ENCODE results near the gene CAPS2.
"Not testable (repeated sequence)": the region's sequence is repeated elsewhere in the genome, so short reads cannot be mapped to it uniquely, and the experiment has no call there.

Gene CAPS2

GRCh38 chr12:75361408-75361807 lies 31.3 kb upstream of the CAPS2 start:
- Histone ChIP-seq H3K27me3 (replicated peaks; ENCODE audit: control insufficient read depth, insufficient read depth, low read length) (no peaks in the 10 kb centered on the region), H3K36me3 (ENCODE audit: control insufficient read depth, insufficient read depth, low read length) (no peaks in the 10 kb centered on the region), H3K4me3 (replicated peaks; ENCODE audit: low read depth, low read length) (no peak overlapping the region)
- DNase-seq (ENCODE audit: extremely low read depth, insufficient read length): no peak
- no peak for TF ChIP-seq CTCF (IDR thresholded peaks at IDR 0.05; ENCODE audit: insufficient read depth, low read length, poor library complexity, severe bottlenecking)

- Histone ChIP-seq H3K36me3 (ENCODE audit: control insufficient read depth, insufficient read depth, low read length) (no peaks in the 10 kb centered on the region), H3K4me3 (replicated peaks; ENCODE audit: low read depth, low read length) (no peak overlapping the region), H3K27me3 (replicated peaks; ENCODE audit: control insufficient read depth, insufficient read depth, low read length) (no peaks in the 10 kb centered on the region)
- TF ChIP-seq CTCF (IDR thresholded peaks at IDR 0.05; ENCODE audit: insufficient read depth, low read length, poor library complexity, severe bottlenecking): no peak
- DNase-seq (ENCODE audit: extremely low read depth, insufficient read length): peak; percentile 6
These were observed 30.8 kb upstream of the CAPS2 start for GRCh38 chr12:75360920-75361319.

- Histone ChIP-seq H3K36me3 (ENCODE audit: control insufficient read depth, insufficient read depth, low read length) (no peaks in the 10 kb centered on the region), H3K4me3 (replicated peaks; ENCODE audit: low read depth, low read length) (no peak overlapping the region), H3K27me3 (replicated peaks; ENCODE audit: control insufficient read depth, insufficient read depth, low read length) (no peaks in the 10 kb centered on the region)
- no peak for TF ChIP-seq CTCF (IDR thresholded peaks at IDR 0.05; ENCODE audit: insufficient read depth, low read length, poor library complexity, severe bottlenecking)
- DNase-seq (ENCODE audit: extremely low read depth, insufficient read length): no peak
These were observed 23.9 kb upstream of the CAPS2 start for GRCh38 chr12:75354011-75354410.

- Histone ChIP-seq H3K36me3 (ENCODE audit: control insufficient read depth, insufficient read depth, low read length) (no peaks in the 10 kb centered on the region), H3K4me3 (replicated peaks; ENCODE audit: low read depth, low read length) (no peak overlapping the region), H3K27me3 (replicated peaks; ENCODE audit: control insufficient read depth, insufficient read depth, low read length) (no peaks in the 10 kb centered on the region)
- TF ChIP-seq CTCF (IDR thresholded peaks at IDR 0.05; ENCODE audit: insufficient read depth, low read length, poor library complexity, severe bottlenecking): no peak
- no peak for DNase-seq (ENCODE audit: extremely low read depth, insufficient read length)
These were observed 20.3 kb upstream of the CAPS2 start for GRCh38 chr12:75350413-75350812.

GRCh38 chr12:75349946-75350345 lies 19.8 kb upstream of the CAPS2 start:
- TF ChIP-seq CTCF (IDR thresholded peaks at IDR 0.05; ENCODE audit: insufficient read depth, low read length, poor library complexity, severe bottlenecking): no peak

GRCh38 chr12:75346215-75346614 lies 16.1 kb upstream of the CAPS2 start:
- not testable (repeated sequence) for H3K4me3 ChIP-seq (replicated peaks; ENCODE audit: low read depth, low read length)

More at GRCh38 chr12:75349946-75350345, 19.8 kb upstream of the CAPS2 start:
- no peak overlapping the region for H3K4me3 ChIP-seq (replicated peaks; ENCODE audit: low read depth, low read length)
- H3K36me3 ChIP-seq (ENCODE audit: control insufficient read depth, insufficient read depth, low read length): no peaks in the 10 kb centered on the region
- DNase-seq (ENCODE audit: extremely low read depth, insufficient read length): no peak
- no peaks in the 10 kb centered on the region for H3K27me3 ChIP-seq (replicated peaks; ENCODE audit: control insufficient read depth, insufficient read depth, low read length)

More at GRCh38 chr12:75346215-75346614, 16.1 kb upstream of the CAPS2 start:
- DNase-seq (ENCODE audit: extremely low read depth, insufficient read length); H3K27me3 ChIP-seq (replicated peaks; ENCODE audit: control insufficient read depth, insufficient read depth, low read length); H3K36me3 ChIP-seq (ENCODE audit: control insufficient read depth, insufficient read depth, low read length): not testable (repeated sequence)

Data from GM06990 (cell line).